ENCODE measurements around the gene WDR20.
"Not testable (repeated sequence)": the region's sequence is repeated elsewhere in the genome, so short reads cannot be mapped to it uniquely, and the experiment has no call there.

WDR20 gene

GRCh38 chr14:102238131-102238530 is 98.4 kb downstream of the WDR20 start:
- no peak for DNase-seq (ENCODE audit: low read depth in 2 of 2)

- DNase-seq (ENCODE audit: low read depth in 2 of 2), result no peak
Observed at GRCh38 chr14:102238766-102239165, 99.1 kb downstream of the WDR20 start.

- DNase-seq (ENCODE audit: low read depth in 2 of 2), result no peak
Observed at GRCh38 chr14:102239231-102239630, 99.5 kb downstream of the WDR20 start.

DNA sequence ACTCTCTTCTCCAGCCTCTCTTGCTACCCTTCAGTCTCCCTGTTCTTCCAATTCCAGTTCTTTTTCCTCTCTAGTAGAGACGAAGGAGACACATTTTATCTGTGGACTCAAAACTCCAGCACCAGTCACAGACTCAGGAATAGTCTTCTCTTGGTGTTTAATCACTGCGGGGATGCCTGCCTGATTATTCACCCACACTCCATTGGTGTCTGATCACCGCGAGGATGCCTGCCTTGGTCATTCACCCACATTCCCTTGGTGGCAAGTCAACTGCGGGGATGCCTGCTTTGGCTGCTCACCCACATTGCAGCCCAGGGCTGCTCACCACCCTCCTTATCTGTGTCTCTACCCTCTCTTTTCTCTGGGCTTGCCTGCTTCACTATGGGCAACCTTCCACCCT is 100.8 kb downstream of the WDR20 start:
- DNase-seq (ENCODE audit: low read depth in 2 of 2), result not testable (repeated sequence)

GRCh38 chr14:102241147-102241546 is 101.5 kb downstream of the WDR20 start:
- DNase-seq (ENCODE audit: low read depth in 2 of 2), result no peak

DNA sequence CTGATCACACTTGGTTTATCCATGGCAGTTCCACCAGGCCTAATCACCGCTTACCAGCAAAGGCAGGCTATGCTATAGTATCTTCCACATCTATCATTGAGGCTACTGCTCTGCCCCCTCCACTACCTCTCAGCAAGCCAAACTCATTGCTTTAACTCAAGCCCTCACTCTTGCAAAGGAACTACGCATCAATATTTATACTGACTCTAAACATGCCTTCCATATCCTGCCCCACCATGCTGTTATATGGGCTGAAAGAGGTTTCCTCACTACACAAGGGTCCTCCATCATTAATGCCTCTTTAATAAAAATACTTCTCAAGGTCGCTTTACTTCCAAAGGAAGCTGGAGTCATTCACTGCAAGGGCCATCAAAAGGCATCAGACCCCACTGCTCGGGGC is 104.1 kb downstream of the WDR20 start:
- DNase-seq (ENCODE audit: low read depth in 2 of 2), result not testable (repeated sequence)

DNA sequence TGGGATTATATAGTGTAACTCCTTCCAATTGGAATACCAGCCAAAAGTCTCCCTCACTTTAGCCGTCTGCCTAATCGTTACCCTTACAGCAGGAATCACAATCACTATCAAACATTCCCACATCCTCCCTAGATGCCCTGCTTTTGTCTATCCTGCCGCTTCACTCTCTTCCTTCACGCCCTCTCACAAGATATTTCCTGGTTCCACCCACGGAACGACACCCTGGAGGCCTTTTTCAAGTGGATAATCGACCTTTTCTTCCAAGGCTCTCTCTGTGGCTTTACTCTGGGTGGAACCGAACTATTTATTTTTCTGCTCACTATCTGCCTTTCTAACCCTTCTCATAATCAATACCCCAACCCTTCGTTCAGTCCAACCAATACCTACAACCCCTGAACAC is 106.4 kb downstream of the WDR20 start:
- DNase-seq (ENCODE audit: low read depth in 2 of 2), result no peak

- DNase-seq (ENCODE audit: low read depth in 2 of 2), result no peak
Observed at GRCh38 chr14:102248121-102248520, 108.4 kb downstream of the WDR20 start.

- no peak for DNase-seq (ENCODE audit: low read depth in 2 of 2)
Observed at GRCh38 chr14:102249041-102249440, 109.3 kb downstream of the WDR20 start.

DNA sequence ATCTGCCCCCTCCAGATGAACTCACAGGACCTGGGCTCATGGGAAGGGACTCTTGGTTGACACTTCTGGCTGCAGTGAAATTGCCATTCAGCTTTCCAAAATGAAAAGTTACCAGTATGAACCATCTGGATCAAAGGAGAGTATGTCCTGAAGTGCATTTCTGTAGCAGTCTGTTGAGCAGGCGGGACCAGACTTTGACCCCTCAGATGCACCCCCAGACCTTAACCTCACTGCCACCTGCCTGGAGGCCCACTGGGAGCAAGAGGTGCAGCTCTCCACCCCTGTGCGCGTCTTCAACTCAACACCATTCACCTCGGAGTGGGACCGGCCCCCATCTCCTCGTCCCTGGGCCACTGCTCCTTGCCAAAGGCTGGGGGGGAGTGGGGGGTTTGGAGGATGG is 110.3 kb downstream of the WDR20 start:
- no peak for DNase-seq (ENCODE audit: low read depth in 2 of 2)

DNA sequence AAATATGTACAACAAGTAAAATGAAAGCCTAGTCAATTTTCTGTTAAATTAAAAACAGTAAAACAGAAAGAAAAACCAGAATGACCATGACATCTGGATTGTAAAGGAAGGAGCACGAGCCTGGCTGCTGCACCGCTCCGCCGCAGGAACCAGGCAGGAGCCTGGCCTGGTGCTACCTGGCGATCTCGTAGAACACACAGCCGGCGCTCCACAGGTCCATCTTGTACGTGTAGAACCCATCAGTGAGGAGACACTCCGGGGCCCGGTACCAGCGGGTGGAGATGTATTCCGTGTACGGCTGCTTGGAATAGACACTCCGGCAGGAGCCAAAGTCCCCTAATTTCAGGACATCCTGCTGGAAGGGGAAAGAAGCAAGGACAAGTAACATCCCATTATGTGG is 110.9 kb downstream of the WDR20 start:
- DNase-seq (ENCODE audit: low read depth in 2 of 2), result no peak

GRCh38 chr14:102251161-102251560 is 111.5 kb downstream of the WDR20 start:
- no peak for DNase-seq (ENCODE audit: low read depth in 2 of 2)

GRCh38 chr14:102252834-102253801 is 113.4 kb downstream of the WDR20 start:
- DNase-seq (ENCODE audit: low read depth in 2 of 2), result no peak

GRCh38 chr14:102255401-102256190 is 115.9 kb downstream of the WDR20 start:
- no peak for DNase-seq (ENCODE audit: low read depth in 2 of 2)

GRCh38 chr14:102256716-102257115 is 117.0 kb downstream of the WDR20 start:
- DNase-seq (ENCODE audit: low read depth in 2 of 2), result no peak

DNA sequence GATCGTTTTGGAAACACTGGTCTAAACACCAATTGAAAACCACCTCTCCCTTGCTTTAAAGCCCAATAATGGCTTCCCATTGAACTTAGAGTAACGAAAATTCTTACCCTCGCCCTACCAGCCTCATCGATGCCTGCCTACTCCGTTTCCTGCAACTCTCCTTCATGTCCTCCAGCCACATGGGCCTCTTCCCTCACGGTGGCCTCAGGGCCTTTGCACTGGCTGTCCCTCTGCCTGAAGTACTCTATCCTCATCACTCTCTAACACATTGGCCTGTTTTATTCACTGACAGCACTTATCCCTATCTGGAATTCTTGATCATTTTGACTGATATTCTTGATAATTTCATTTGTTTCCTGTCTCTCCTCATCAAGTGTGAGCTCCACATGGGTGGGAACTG is 118.4 kb downstream of the WDR20 start:
- DNase-seq (ENCODE audit: low read depth in 2 of 2), result no peak
